Measurements from ENCODE around the gene FBLN2. TPM values are rescaled to one million over a fixed set of nuclear protein-coding genes. Genes with fewer than 3 reads are reported as not detected.
A peak's percentile ranks its signal among the peaks of the same experiment; 100 is the strongest.

FBLN2 gene
- polyA plus RNA-seq, 3 donors, result 0.08 TPM; not detected in 2

- intact Hi-C loops (cut with micrococcal nuclease), result loop anchor here in 1 of 2 donors (2.0 to 10.0 kb wide), 2 partner anchors 154 to 556 kb away; no protein-coding TSS in a partner anchor
- peak; percentile 54 to 68 (median 62) for DNase-seq
- no peaks in the 10 kb centered on the region for H3K9me3 ChIP-seq (replicated peaks in 1 of 2; ENCODE audit: control insufficient read depth in 1 of 2, insufficient read depth in 1 of 2, low read length in 2 of 2)
- H4K20me1 ChIP-seq (ENCODE audit: insufficient read depth, low read length), result no peaks in the 10 kb centered on the region
- no peaks in the 10 kb centered on the region for H3K79me2 ChIP-seq (ENCODE audit: insufficient read depth, low read length)
- no peak overlapping the region for H2AFZ ChIP-seq (ENCODE audit: insufficient read depth, low read depth, low read length, poor library complexity, severe bottlenecking)
- Mint-ChIP-seq H3K9me3 (peaks cover 0 to 3% (median 0%) of the 10 kb centered on the region in 7 donors), H3K4me3 (peak overlapping the region; percentile 61 to 70), H3K4me1 (peaks cover 25% of the 10 kb centered on the region), H3K36me3 (no peaks in the 10 kb centered on the region), H3K27me3 (ENCODE audit: low read depth in 3 of 3) (peaks cover 24 to 44% (median 31%) of the 10 kb centered on the region in 3 donors), H3K27ac (peak overlapping the region in 2 of 7 donors; percentile 59 to 73)
- H3K27me3 ChIP-seq (ENCODE audit: control insufficient read depth in 2 of 2, insufficient read depth in 2 of 2, low read length in 2 of 2), result peaks cover 4 to 12% of the 10 kb centered on the region in 2 donors
- H3K36me3 ChIP-seq (replicated peaks in 1 of 2; ENCODE audit: control insufficient read depth in 1 of 2, insufficient read depth in 2 of 2, low read length in 2 of 2), result no peaks in the 10 kb centered on the region
- no peak overlapping the region for H3K27ac ChIP-seq (ENCODE audit: low read depth in 1 of 2, low read length in 2 of 2)
- H3K9ac ChIP-seq (ENCODE audit: insufficient read depth, low read length, poor library complexity, severe bottlenecking), result peak overlapping the region; percentile 10
- peak overlapping the region; percentile 32 for H3K4me2 ChIP-seq (replicated peaks; ENCODE audit: extremely low read depth, low read length, poor library complexity, severe bottlenecking)
- peaks cover 21% of the 10 kb centered on the region in 2 donors for H3K4me1 ChIP-seq (ENCODE audit: control insufficient read depth in 1 of 2, insufficient read depth in 2 of 2, low read length in 2 of 2)
- H3K4me3 ChIP-seq (replicated peaks in 1 of 3; ENCODE audit: low read depth in 2 of 3, low read length in 3 of 3), result no peak overlapping the region
- 3% methylated on average over 31 of the region's 48 CpGs for WGBS (ENCODE audit: insufficient coverage)
- TF ChIP-seq CTCF (IDR thresholded peaks at IDR 0.05), result peak; percentile 100
Observed at GRCh38 chr3:13650210-13651056, 101.5 kb downstream of the FBLN2 start.

- H3K36me3 Mint-ChIP-seq, result no peaks in the 10 kb centered on the region
- Histone ChIP-seq H3K9ac (ENCODE audit: insufficient read depth, low read length, poor library complexity, severe bottlenecking) (no peak overlapping the region), H3K27me3 (ENCODE audit: control insufficient read depth in 2 of 2, insufficient read depth in 2 of 2, low read length in 2 of 2) (peaks cover 4 to 18% of the 10 kb centered on the region in 2 donors), H3K4me2 (replicated peaks; ENCODE audit: extremely low read depth, low read length, poor library complexity, severe bottlenecking) (no peak overlapping the region), H3K4me3 (replicated peaks in 1 of 3; ENCODE audit: low read depth in 2 of 3, low read length in 3 of 3) (no peak overlapping the region), H3K4me1 (ENCODE audit: control insufficient read depth in 1 of 2, insufficient read depth in 2 of 2, low read length in 2 of 2) (peaks cover 21% of the 10 kb centered on the region in 2 donors), H4K20me1 (ENCODE audit: insufficient read depth, low read length) (no peaks in the 10 kb centered on the region), H3K27ac (ENCODE audit: low read depth in 1 of 2, low read length in 2 of 2) (no peak overlapping the region), H2AFZ (ENCODE audit: insufficient read depth, low read depth, low read length, poor library complexity, severe bottlenecking) (no peak overlapping the region), H3K9me3 (replicated peaks in 1 of 2; ENCODE audit: control insufficient read depth in 1 of 2, insufficient read depth in 1 of 2, low read length in 2 of 2) (no peaks in the 10 kb centered on the region), H3K79me2 (ENCODE audit: insufficient read depth, low read length) (no peaks in the 10 kb centered on the region), H3K36me3 (replicated peaks in 1 of 2; ENCODE audit: control insufficient read depth in 1 of 2, insufficient read depth in 2 of 2, low read length in 2 of 2) (no peaks in the 10 kb centered on the region)
- intact Hi-C loops (cut with micrococcal nuclease), result loop anchor here in 1 of 2 donors (2.0 to 10.0 kb wide), 2 partner anchors 154 to 556 kb away; no protein-coding TSS in a partner anchor
- H3K27me3 Mint-ChIP-seq (ENCODE audit: low read depth in 3 of 3), result peaks cover 25 to 50% (median 32%) of the 10 kb centered on the region in 3 donors
- H3K4me3 Mint-ChIP-seq, result peak overlapping the region in 1 of 2 donors; percentile 70
- H3K9me3 Mint-ChIP-seq, result peaks cover 0 to 4% (median 0%) of the 10 kb centered on the region in 7 donors
- DNase-seq, result no peak
- H3K4me1 Mint-ChIP-seq, result peaks cover 25% of the 10 kb centered on the region
- TF ChIP-seq CTCF (IDR thresholded peaks at IDR 0.05), result no peak
- 85% methylated on average over 7 of the region's 9 CpGs for WGBS (ENCODE audit: insufficient coverage)
- H3K27ac Mint-ChIP-seq, result no peak overlapping the region
Observed at GRCh38 chr3:13651057-13651400, 102.1 kb downstream of the FBLN2 start.

All from CD14-positive monocyte (primary cell).